ENCODE measurements around the gene ZFP36L2. TPM values are rescaled to one million over a fixed set of nuclear protein-coding genes. Genes with fewer than 3 reads are reported as not detected.

ZFP36L2 gene
- total and polyA plus RNA-seq, 2 donors (not counting 1 experiment from before 2014, with no cell fraction given), result 94.9 to 482 TPM

DNA sequence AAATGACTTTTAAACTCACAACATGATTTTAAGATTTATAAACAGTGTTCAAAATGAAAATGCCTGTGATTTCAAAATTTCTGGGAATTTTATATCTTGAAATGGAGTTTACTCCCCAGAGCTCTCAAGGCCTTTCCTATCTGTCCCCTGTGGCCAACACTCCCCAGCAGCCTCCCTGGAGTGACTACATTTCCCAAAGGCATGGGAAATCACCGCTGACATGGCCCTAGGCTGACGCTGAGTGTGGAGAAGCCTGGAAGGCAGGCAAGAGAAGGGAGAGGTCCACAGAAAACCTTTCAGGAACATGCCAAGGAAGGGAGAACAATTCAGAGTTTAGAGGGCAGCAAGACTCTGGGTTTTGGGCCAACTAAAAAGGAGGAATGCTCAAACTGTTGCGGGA, 20.2 kb upstream of the ZFP36L2 start:
- Mint-ChIP-seq H3K4me1 (peaks cover 3% of the 10 kb centered on the region), H3K9me3 (ENCODE audit: insufficient read depth) (no peaks in the 10 kb centered on the region), H3K27me3 (no peaks in the 10 kb centered on the region), H3K4me3 (no peak overlapping the region), H3K27ac (no peak overlapping the region)
- ChIA-PET CTCF (interaction anchor here (0.7 kb wide), 1 partner anchor 29 kb away, joined by 4 read pairs; no protein-coding TSS in a partner anchor), POLR2A (no interaction called here)
- no peaks in the 10 kb centered on the region for H3K79me2 ChIP-seq (ENCODE audit: control insufficient read depth, insufficient read depth, low read length)
- H3K27me3 ChIP-seq (replicated peaks in 1 of 4; ENCODE audit: control extremely low read depth in 1 of 4, control insufficient read depth in 3 of 4, insufficient read depth in 4 of 4, low read length in 3 of 4), result no peaks in the 10 kb centered on the region
- no peaks in the 10 kb centered on the region for H3K9me3 ChIP-seq (ENCODE audit: control extremely low read depth in 1 of 3, control insufficient read depth in 2 of 3, insufficient read depth in 1 of 3, low read length in 2 of 3)
- H3K4me3 ChIP-seq (ENCODE audit: control extremely low read depth in 1 of 5, extremely low read depth in 1 of 5, insufficient read depth in 1 of 5, low read depth in 2 of 5, low read length in 4 of 5), result no peak overlapping the region
- H3K4me2 ChIP-seq (replicated peaks; ENCODE audit: low read depth, low read length, poor library complexity, severe bottlenecking), result no peak overlapping the region
- H3K27ac ChIP-seq (ENCODE audit: low read length in 2 of 2), result no peak overlapping the region
- intact Hi-C loops (cut with micrococcal nuclease), result no loop called here
- peaks cover 12 to 13% of the 10 kb centered on the region in 2 experiments for H3K36me3 ChIP-seq (replicated peaks in 1 of 2; ENCODE audit: control extremely low read depth in 1 of 2, control insufficient read depth in 1 of 2, extremely low read depth in 1 of 2, insufficient read depth in 2 of 2, low read length in 1 of 2)
- no peak for ATAC-seq (ENCODE audit: low read depth)
- H4K20me1 ChIP-seq (ENCODE audit: control insufficient read depth, insufficient read depth, low read length, poor library complexity, severe bottlenecking), result no peaks in the 10 kb centered on the region
- no peak overlapping the region for H3K9ac ChIP-seq (ENCODE audit: low read length)
- 100% methylated on average over 2 of the region's 3 CpGs for WGBS (ENCODE audit: insufficient coverage)
- no peaks in the 10 kb centered on the region for H3K4me1 ChIP-seq (ENCODE audit: control insufficient read depth in 2 of 2, insufficient read depth in 2 of 2, low read length in 2 of 2)
- no peak for DNase-seq
- TF ChIP-seq EZH2 (IDR thresholded peaks at IDR 0.05; ENCODE audit: borderline replicate concordance, insufficient read depth, low read depth, low read length, poor library complexity, severe bottlenecking), result no peak
- TF ChIP-seq, protein P1, sequence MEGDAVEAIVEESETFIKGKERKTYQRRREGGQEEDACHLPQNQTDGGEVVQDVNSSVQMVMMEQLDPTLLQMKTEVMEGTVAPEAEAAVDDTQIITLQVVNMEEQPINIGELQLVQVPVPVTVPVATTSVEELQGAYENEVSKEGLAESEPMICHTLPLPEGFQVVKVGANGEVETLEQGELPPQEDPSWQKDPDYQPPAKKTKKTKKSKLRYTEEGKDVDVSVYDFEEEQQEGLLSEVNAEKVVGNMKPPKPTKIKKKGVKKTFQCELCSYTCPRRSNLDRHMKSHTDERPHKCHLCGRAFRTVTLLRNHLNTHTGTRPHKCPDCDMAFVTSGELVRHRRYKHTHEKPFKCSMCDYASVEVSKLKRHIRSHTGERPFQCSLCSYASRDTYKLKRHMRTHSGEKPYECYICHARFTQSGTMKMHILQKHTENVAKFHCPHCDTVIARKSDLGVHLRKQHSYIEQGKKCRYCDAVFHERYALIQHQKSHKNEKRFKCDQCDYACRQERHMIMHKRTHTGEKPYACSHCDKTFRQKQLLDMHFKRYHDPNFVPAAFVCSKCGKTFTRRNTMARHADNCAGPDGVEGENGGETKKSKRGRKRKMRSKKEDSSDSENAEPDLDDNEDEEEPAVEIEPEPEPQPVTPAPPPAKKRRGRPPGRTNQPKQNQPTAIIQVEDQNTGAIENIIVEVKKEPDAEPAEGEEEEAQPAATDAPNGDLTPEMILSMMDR (IDR thresholded peaks at IDR 0.05), result no peak
- no peak overlapping the region for H2AFZ ChIP-seq (ENCODE audit: insufficient read depth, low read depth, low read length, poor library complexity, severe bottlenecking)

GRCh38 chr2:43241558-43241957, 15.2 kb upstream of the ZFP36L2 start:
- 98% methylated on average over 10 of the region's 10 CpGs for WGBS (ENCODE audit: insufficient coverage)
- ATAC-seq (ENCODE audit: low read depth), result no peak
- Histone ChIP-seq H3K27ac (ENCODE audit: low read length in 2 of 2) (no peak overlapping the region), H2AFZ (ENCODE audit: insufficient read depth, low read depth, low read length, poor library complexity, severe bottlenecking) (no peak overlapping the region), H3K36me3 (replicated peaks in 1 of 2; ENCODE audit: control extremely low read depth in 1 of 2, control insufficient read depth in 1 of 2, extremely low read depth in 1 of 2, insufficient read depth in 2 of 2, low read length in 1 of 2) (peaks cover 6 to 7% of the 10 kb centered on the region in 2 experiments), H3K27me3 (replicated peaks in 1 of 4; ENCODE audit: control extremely low read depth in 1 of 4, control insufficient read depth in 3 of 4, insufficient read depth in 4 of 4, low read length in 3 of 4) (no peaks in the 10 kb centered on the region), H4K20me1 (ENCODE audit: control insufficient read depth, insufficient read depth, low read length, poor library complexity, severe bottlenecking) (no peaks in the 10 kb centered on the region), H3K79me2 (ENCODE audit: control insufficient read depth, insufficient read depth, low read length) (no peaks in the 10 kb centered on the region), H3K4me2 (replicated peaks; ENCODE audit: low read depth, low read length, poor library complexity, severe bottlenecking) (no peak overlapping the region), H3K9ac (ENCODE audit: low read length) (no peak overlapping the region), H3K4me3 (ENCODE audit: control extremely low read depth in 1 of 5, extremely low read depth in 1 of 5, insufficient read depth in 1 of 5, low read depth in 2 of 5, low read length in 4 of 5) (no peak overlapping the region), H3K9me3 (ENCODE audit: control extremely low read depth in 1 of 3, control insufficient read depth in 2 of 3, insufficient read depth in 1 of 3, low read length in 2 of 3) (no peaks in the 10 kb centered on the region), H3K4me1 (ENCODE audit: control insufficient read depth in 2 of 2, insufficient read depth in 2 of 2, low read length in 2 of 2) (peaks cover 26 to 37% of the 10 kb centered on the region in 2 donors)
- POLR2A ChIA-PET, result no interaction called here
- intact Hi-C loops (cut with micrococcal nuclease), result no loop called here
- no peak for DNase-seq
- H3K4me1 Mint-ChIP-seq, result peaks cover 41% of the 10 kb centered on the region
- CTCF ChIA-PET, result interaction anchor here (2.4 to 5.0 kb wide), 4 partner anchors 12 to 295 kb away, joined by 15 to 51 read pairs (median 22); no protein-coding TSS in a partner anchor
- peaks cover 2% of the 10 kb centered on the region for H3K9me3 Mint-ChIP-seq (ENCODE audit: insufficient read depth)
- TF ChIP-seq, protein P1 (IDR thresholded peaks at IDR 0.05), result no peak
- TF ChIP-seq EZH2 (IDR thresholded peaks at IDR 0.05; ENCODE audit: borderline replicate concordance, insufficient read depth, low read depth, low read length, poor library complexity, severe bottlenecking), result no peak
- peak overlapping the region; percentile 5 for H3K4me3 Mint-ChIP-seq
- H3K27ac Mint-ChIP-seq, result peak overlapping the region; percentile 83
- H3K27me3 Mint-ChIP-seq, result no peaks in the 10 kb centered on the region
